Astrocyte (in vitro differentiated cells and primary cell): Measurements from ENCODE around the gene THAP3. TPM values are rescaled to one million over a fixed set of nuclear protein-coding genes. Genes with fewer than 3 reads are reported as not detected.
A peak's percentile ranks its signal among the peaks of the same experiment; 100 is the strongest.

ENCODE experiments used
- DNase-seq: peaks from one replicate; pipeline ENCODE4 v3.0.0-alpha.2; 2010; ENCODE audit warnings: low read depth
- FAIRE-seq: peaks from 2 replicates; lab custom pipeline; 2011; peaks lifted over from hg19 to GRCh38; lab: Jason Lieb, UNC
- H2AFZ ChIP-seq: 2 replicates; pipeline ENCODE4 v1.6.0; 2012; ENCODE audit warnings: low read depth, low read length, inconsistent platforms
- H3K27ac ChIP-seq: 2 replicates; pipeline ENCODE4 v1.5.1; 2011; ENCODE audit warnings: low read depth, low read length, inconsistent platforms
- H3K27me3 ChIP-seq: 2 replicates; pipeline ENCODE4 v1.6.0; 2011; ENCODE audit warnings: low read length, inconsistent platforms; ENCODE audit not compliant: insufficient read depth
- H3K36me3 ChIP-seq: 2 replicates; pipeline ENCODE4 v1.5.1; 2011; ENCODE audit warnings: low read length, inconsistent platforms; ENCODE audit not compliant: insufficient read depth
- H3K4me1 ChIP-seq: 2 replicates; pipeline ENCODE4 v1.5.1; 2011; ENCODE audit warnings: low read length, inconsistent platforms; ENCODE audit not compliant: insufficient read depth
- H3K4me2 ChIP-seq: 2 replicates; pipeline ENCODE4 v1.6.0; 2012; ENCODE audit warnings: low read length, inconsistent platforms
- H3K4me3 ChIP-seq: 2 replicates; pipeline ENCODE4 v1.5.1; 2011; ENCODE audit warnings: low read depth, mild to moderate bottlenecking, low read length, inconsistent platforms; ENCODE audit not compliant: insufficient read depth
- H3K79me2 ChIP-seq: 2 replicates; pipeline ENCODE4 v1.6.0; 2012; ENCODE audit warnings: mild to moderate bottlenecking, low read length, inconsistent platforms; ENCODE audit not compliant: insufficient read depth
- H3K9ac ChIP-seq: 2 replicates; pipeline ENCODE4 v1.6.0; 2012; ENCODE audit warnings: mild to moderate bottlenecking, low read length, inconsistent platforms
- H3K9me3 ChIP-seq: 2 replicates; pipeline ENCODE4 v1.5.1; 2012; ENCODE audit warnings: low read depth, mild to moderate bottlenecking, low read length, inconsistent platforms; ENCODE audit not compliant: insufficient read depth
- H4K20me1 ChIP-seq: 2 replicates; pipeline ENCODE4 v1.6.0; 2012; ENCODE audit warnings: low read length, inconsistent platforms; ENCODE audit not compliant: insufficient read depth
- H3K27ac Mint-ChIP-seq: one replicate; pipeline ENCODE4 v1.8.0; 2021; ENCODE audit warnings: mild to moderate bottlenecking, mixed read lengths; ENCODE audit not compliant: unreplicated experiment
- H3K27me3 Mint-ChIP-seq: one replicate; pipeline ENCODE4 v1.8.0; 2021; ENCODE audit warnings: low read depth, mixed read lengths; ENCODE audit not compliant: unreplicated experiment
- H3K36me3 Mint-ChIP-seq: one replicate; pipeline ENCODE4 v1.8.0; 2021; ENCODE audit warnings: low read depth, mixed read lengths; ENCODE audit not compliant: unreplicated experiment
- H3K4me1 Mint-ChIP-seq: one replicate; pipeline ENCODE4 v1.8.0; 2021; ENCODE audit warnings: low read depth, mixed read lengths; ENCODE audit not compliant: unreplicated experiment
- H3K4me3 Mint-ChIP-seq: one replicate; pipeline ENCODE4 v1.8.0; 2021; ENCODE audit warnings: mild to moderate bottlenecking, moderate library complexity, mixed read lengths; ENCODE audit not compliant: unreplicated experiment
- H3K9me3 Mint-ChIP-seq: one replicate; pipeline ENCODE4 v1.8.0; 2021; ENCODE audit warnings: mild to moderate bottlenecking, mixed read lengths; ENCODE audit not compliant: unreplicated experiment
- CTCF ChIP-seq: IDR thresholded peaks from 2 replicates; pipeline ENCODE4 v1.5.1; 2011; ENCODE audit warnings: low read depth, mild to moderate bottlenecking, inconsistent platforms, low read length, moderate library complexity; ENCODE audit not compliant: insufficient read depth
- EZH2 ChIP-seq: IDR thresholded peaks from 2 replicates; pipeline ENCODE4 v1.6.1; 2012; ENCODE audit warnings: mild to moderate bottlenecking, low read length, inconsistent platforms; ENCODE audit not compliant: insufficient read depth
- total RNA-seq: library from RNA; stranded (reverse); gene quantifications from 2 replicates; pipeline ENCODE4 v1.2.1, GENCODE V29; 2021

THAP3 gene
- total RNA-seq, 1 donor from 2014 or later = 16.5 TPM

- no peak for FAIRE-seq
- no peak overlapping the region for H3K27ac Mint-ChIP-seq
Measured at GRCh38 chr1:6645018-6645417, 20.4 kb downstream of the THAP3 start.

DNA sequence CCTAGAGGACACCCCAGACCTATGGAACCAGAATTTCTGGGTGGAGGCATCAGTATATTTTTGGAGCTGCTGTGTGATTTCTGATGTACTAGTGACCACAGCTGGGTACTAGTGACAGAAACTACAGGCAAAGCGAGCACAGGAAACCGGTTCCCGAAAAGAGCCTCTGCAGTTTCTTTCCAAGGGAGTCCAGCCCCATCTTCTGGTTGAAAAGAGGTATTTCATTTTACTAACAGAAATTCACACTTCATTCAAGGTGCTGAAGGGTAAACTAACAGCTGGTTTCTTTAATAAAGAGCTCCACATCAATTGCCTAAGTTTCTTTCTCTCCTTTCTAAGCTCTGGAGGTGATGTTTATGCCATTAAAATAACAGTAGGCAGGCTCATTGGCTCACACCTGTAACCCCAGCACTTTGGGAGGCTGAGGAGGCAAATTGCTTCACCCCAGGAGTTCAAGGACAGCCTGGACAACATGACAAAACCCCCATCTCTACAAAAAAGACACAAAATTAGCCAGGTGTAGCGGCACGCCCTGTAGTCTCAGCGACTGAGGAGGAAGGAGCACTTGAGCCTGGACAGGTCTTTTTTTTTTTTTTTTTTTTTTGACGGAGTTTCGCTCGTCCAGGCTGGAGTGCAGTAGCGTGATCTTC is 22.0 kb downstream of the THAP3 start:
- no peak overlapping the region for H3K9ac ChIP-seq
- no peak overlapping the region for H3K4me2 ChIP-seq
- H3K27me3 ChIP-seq = no peaks in the 10 kb centered on the region
- H3K36me3 Mint-ChIP-seq = peaks cover 23% of the 10 kb centered on the region
- H3K79me2 ChIP-seq = no peaks in the 10 kb centered on the region
- no peak overlapping the region for H2AFZ ChIP-seq
- H3K4me1 ChIP-seq = no peaks in the 10 kb centered on the region
- H3K9me3 Mint-ChIP-seq = no peaks in the 10 kb centered on the region
- H4K20me1 ChIP-seq = no peaks in the 10 kb centered on the region
- no peaks in the 10 kb centered on the region for H3K9me3 ChIP-seq
- no peak overlapping the region for H3K4me3 ChIP-seq
- no peak overlapping the region for H3K4me3 Mint-ChIP-seq
- H3K27me3 Mint-ChIP-seq = no peaks in the 10 kb centered on the region
- DNase-seq = peak; percentile 23
- no peaks in the 10 kb centered on the region for H3K4me1 Mint-ChIP-seq
- no peak for FAIRE-seq
- H3K27ac Mint-ChIP-seq = no peak overlapping the region
- H3K27ac ChIP-seq = no peak overlapping the region
- peaks cover 13% of the 10 kb centered on the region for H3K36me3 ChIP-seq
- TF ChIP-seq EZH2 (no peak), CTCF (peak; percentile 51)

More at GRCh38 chr1:6645018-6645417, 20.4 kb downstream of the THAP3 start:
- Mint-ChIP-seq H3K27me3 (no peaks in the 10 kb centered on the region), H3K4me1 (no peaks in the 10 kb centered on the region), H3K4me3 (no peak overlapping the region), H3K9me3 (no peaks in the 10 kb centered on the region), H3K36me3 (peaks cover 21% of the 10 kb centered on the region)
- Histone ChIP-seq H2AFZ (no peak overlapping the region), H3K4me2 (no peak overlapping the region), H3K27ac (no peak overlapping the region), H3K9ac (no peak overlapping the region), H3K27me3 (no peaks in the 10 kb centered on the region), H3K4me1 (no peaks in the 10 kb centered on the region), H3K79me2 (no peaks in the 10 kb centered on the region), H4K20me1 (no peaks in the 10 kb centered on the region), H3K4me3 (no peak overlapping the region), H3K9me3 (no peaks in the 10 kb centered on the region), H3K36me3 (peaks cover 14% of the 10 kb centered on the region)
- no peak for TF ChIP-seq CTCF
- TF ChIP-seq EZH2 = no peak
- DNase-seq = no peak

DNA sequence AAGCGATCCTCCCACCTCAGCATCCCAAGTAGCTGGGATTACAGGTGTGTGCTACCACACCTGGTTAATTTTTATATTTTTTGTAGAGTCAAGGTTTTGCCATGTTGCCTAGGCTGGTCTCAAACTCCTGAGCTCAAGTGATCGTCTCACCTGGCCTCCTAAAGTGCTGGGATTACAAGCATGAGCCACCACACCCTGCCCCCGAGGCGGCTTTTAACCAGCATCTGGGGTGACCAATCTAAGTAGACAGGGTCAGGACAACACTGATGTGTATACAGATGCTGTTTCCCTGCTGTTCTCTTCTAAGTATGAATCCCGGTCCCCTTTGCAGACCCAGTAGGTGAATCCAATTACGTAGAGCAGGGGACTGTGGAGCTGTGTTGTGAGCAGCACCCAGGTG is 23.9 kb downstream of the THAP3 start:
- no peak overlapping the region for H3K27ac Mint-ChIP-seq
- H3K79me2 ChIP-seq = no peaks in the 10 kb centered on the region
- no peak overlapping the region for H3K4me3 ChIP-seq
- FAIRE-seq = no peak
- peaks cover 16% of the 10 kb centered on the region for H3K36me3 Mint-ChIP-seq
- H3K4me1 Mint-ChIP-seq = no peaks in the 10 kb centered on the region
- H3K9ac ChIP-seq = no peak overlapping the region
- no peaks in the 10 kb centered on the region for H3K9me3 ChIP-seq
- no peaks in the 10 kb centered on the region for H3K27me3 ChIP-seq
- H4K20me1 ChIP-seq = peaks cover 1% of the 10 kb centered on the region
- H3K4me3 Mint-ChIP-seq = no peak overlapping the region
- no peak for DNase-seq
- TF ChIP-seq EZH2 = no peak
- no peak for TF ChIP-seq CTCF
- peaks cover 18% of the 10 kb centered on the region for H3K36me3 ChIP-seq
- no peak overlapping the region for H3K27ac ChIP-seq
- H2AFZ ChIP-seq = no peak overlapping the region
- no peaks in the 10 kb centered on the region for H3K4me1 ChIP-seq
- no peak overlapping the region for H3K4me2 ChIP-seq
- no peaks in the 10 kb centered on the region for H3K27me3 Mint-ChIP-seq
- no peaks in the 10 kb centered on the region for H3K9me3 Mint-ChIP-seq
